EH (cell line): ENCODE data around the gene VPREB3.

ENCODE experiments used
- DNase-seq: peaks from one replicate; pipeline ENCODE4 v3.0.0-alpha.2; 2015; ENCODE audit warnings: low read depth

The VPREB3 gene

GRCh38 chr22:23754220-23754919, at the start of gene VPREB3:
TSS of gene VPREB3 (minus strand) at chr22:23754425. CDS start at chr22:23754363, 62 bp downstream.
- DNase-seq: no peak

- no peak for DNase-seq
Measured at GRCh38 chr22:23803001-23803819, 49.0 kb upstream of the VPREB3 start.

DNA sequence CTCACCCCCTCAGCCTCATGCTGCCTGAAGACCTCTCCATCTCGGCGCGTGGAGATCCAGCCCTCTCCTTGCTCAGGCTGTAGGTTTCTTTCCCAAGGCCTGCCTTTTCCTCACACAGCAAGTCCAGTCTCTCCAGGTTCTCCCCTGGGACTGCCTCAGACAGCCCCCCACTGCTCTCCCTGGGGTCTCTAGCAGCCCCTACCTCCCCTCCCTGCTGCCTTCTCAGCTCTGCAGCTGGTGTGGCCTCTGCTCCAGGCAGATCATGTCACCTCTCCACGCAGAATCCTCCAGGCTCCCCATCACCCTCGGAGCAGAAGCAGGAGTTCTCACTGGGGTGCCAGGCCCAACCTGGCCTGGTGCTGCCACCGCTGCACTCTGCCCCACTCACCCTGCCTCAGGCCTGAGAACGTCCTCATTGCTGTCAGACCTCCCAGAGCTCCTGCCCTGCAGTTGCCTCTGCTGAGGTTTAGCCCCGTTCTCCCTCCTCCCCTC, 47.7 kb upstream of the VPREB3 start:
- DNase-seq: no peak

GRCh38 chr22:23801238-23801821, 47.1 kb upstream of the VPREB3 start:
- DNase-seq: no peak

- DNase-seq: no peak
Measured at GRCh38 chr22:23800297-23801237, 46.3 kb upstream of the VPREB3 start.

DNA sequence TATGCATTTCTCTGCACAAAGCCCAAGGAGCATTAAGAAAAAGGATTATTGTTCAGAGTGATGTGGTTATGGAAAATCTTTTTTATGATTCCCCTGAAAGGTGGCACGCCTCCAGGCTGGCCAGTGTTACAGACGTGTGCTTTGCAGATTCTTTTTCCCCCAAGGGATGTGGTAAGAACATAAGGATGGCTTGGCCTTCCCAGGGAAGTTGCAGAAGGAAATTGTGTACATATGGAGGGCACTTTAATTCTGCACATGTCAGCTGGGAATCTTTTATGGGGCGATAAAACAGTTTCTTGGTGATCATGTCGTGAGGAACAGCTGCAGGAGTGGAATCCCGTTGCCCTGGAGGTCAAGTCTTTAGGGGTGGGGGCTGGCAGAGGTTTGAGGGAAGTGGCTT, 42.2 kb upstream of the VPREB3 start:
- peak; percentile 54 for DNase-seq

- no peak for DNase-seq
Measured at GRCh38 chr22:23793326-23793725, 39.1 kb upstream of the VPREB3 start.

DNA sequence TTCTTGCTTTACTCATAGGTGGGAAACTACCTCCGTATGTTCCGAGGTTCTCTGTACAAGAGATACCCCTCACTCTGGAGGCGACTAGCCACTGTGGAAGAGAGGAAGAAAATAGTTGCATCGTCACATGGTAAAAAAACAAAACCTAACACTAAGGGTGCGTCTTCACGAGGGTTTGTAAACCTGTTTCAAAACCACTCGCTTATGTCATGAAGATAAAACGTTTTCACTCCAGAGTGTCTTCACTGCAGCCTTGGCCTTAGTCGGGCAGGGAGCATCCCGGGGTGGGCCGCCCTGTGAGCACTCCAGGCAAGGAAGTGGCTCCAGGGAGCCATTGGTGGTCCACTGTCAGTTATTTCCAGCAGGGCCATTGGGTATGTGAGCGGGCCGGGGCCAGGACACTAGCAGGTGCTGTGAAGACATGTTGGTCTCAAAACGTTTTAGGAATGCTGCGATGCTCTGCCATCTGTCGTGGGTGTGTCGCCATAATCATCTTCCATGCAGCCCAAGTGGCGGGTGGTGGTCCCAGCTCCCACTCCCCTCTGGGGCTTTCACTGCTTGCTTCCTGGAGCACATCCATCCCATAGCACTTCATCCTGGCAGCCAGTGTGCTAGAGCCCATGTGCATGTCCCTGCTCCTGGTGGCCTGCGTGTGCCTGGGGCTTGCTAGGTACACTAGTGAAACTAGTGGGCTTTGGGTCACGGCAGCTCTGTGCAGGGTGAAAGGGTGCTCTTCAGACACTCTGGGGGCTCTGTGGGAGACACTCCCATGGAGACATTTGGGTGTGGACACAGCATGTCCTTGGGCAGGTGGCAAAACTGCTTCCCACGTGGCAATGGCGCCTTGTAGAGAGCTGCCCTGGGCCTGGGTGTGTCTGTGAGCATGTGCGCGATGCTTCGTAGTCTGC, 37.8 kb upstream of the VPREB3 start:
- no peak for DNase-seq

DNA sequence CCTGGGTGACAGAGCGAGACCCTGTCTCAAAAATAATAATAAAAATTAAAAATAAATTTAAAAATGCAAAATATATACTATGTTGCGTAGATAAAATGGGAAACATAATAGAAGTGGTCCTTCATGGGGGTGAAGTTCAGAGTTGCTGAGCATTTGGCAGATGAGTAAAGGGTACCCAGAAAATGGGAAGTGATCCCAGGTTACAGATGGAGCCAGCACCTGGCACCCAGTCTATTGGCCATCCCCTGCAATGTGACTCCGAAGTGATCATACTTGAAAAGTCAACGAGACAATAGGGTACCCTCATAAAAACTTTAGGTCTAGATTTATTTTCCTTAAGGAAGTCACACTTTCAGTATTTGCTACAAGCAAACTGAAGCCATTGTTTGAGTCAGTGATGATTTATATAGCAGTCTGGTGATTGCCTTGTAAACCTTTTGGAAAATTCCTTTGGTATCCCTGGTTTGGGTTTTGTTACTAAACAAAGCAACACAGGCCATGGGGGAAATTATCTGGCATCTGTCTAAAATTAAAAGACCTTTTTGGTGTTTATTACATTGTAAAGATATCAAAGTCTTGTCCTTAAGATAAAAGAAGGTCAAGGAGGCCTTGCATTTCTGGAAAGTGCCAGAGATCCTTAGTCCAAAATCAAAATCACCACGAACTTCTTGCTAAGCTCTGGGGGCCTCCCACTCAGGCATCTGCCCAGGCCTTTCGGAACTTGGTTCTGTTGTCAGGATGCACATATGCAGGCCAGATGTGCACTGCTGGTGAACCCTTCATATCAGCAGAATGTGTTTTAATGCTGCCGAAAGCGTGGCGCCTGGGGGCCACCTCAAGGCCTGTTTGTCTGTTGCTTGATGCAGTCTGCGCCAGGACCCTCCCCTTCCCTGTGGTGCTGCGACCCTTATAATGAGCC, 36.9 kb upstream of the VPREB3 start:
- peak; percentile 80 for DNase-seq

- no peak for DNase-seq
Measured at GRCh38 chr22:23789638-23790037, 35.4 kb upstream of the VPREB3 start.

DNA sequence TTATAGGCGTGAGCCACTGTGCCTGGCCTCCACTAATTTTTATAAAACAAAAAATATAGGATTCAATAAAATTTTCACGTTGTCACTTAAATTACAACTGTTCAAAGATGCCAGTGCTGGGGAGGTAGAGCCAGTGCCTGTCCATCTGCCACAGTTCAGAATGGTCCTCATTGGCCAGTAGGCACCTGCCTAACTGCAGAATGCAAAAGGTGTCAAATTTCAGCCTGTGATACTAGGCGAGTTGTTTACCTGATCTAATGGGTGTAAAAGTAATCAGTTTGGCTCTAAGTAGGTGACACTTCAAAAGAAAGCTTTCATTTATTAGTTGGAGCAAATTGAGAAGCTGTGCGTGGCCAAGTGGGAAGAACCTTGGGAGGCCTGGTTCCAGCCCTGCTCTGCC, 34.9 kb upstream of the VPREB3 start:
- DNase-seq: no peak

DNA sequence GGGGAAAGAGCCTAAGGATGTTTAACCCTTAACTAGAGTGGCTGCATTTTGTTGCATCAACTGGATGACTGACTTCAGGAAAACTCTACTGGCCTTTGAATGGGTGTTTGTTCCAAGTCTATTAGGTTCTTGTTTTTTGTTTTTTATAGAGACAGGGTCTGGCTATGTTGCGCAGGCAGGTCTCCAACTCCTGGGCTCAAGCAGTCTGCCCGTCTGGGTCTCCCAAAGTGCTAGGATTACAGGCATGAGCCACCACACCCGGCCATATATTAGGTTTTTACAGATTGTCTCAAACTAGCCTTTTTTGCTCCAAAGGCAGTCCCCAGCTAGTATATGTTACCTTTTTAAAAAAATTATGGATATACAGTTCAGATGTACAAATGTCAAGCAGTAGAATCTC, 33.7 kb upstream of the VPREB3 start:
- no peak for DNase-seq

DNA sequence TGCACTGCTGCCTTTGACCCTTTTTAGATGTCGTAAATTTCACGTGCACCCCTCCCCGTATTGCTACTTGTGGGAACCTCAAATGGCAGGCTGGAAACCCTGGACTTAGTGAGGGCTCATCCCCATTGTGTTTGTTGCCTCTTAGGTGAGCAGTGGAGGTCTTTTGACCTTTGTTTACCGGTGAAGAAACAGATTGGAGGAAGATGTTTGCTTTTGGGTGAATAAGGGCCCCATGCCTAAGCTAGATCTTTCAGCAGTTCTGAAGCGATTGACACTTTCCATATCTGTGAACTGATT, 33.3 kb upstream of the VPREB3 start:
- no peak for DNase-seq

- peak; percentile 98 for DNase-seq
Measured at GRCh38 chr22:23786752-23787599, 32.8 kb upstream of the VPREB3 start, which contains the start of gene SMARCB1. TSS of gene SMARCB1 (plus strand) at chr22:23786966. CDS start at chr22:23787170, 204 bp downstream.

GRCh38 chr22:23786261-23786710, 32.1 kb upstream of the VPREB3 start:
- no peak for DNase-seq

- peak; percentile 82 for DNase-seq
Measured at GRCh38 chr22:23784215-23784732, 30.0 kb upstream of the VPREB3 start.

- DNase-seq: no peak
Measured at GRCh38 chr22:23783265-23784150, 29.3 kb upstream of the VPREB3 start.
